OCI-LY7 (cell line): ENCODE data around the gene RBM46. TPM values are rescaled to one million over a fixed set of nuclear protein-coding genes. Genes with fewer than 3 reads are reported as not detected.

Source experiments
- BruUV-seq: library from RNA; stranded (reverse); fragments of 400-500 nt; replicated peaks from 2 replicates; lab custom pipeline; 2021; lab: Mats Ljungman, UMichigan
- CTCF ChIA-PET: fragments of 300-600 bp; sonication (Branson Sonifier 250); formaldehyde crosslinking; loops from one replicate; lab custom pipeline; 2022; ENCODE audit warnings: antibody characterized with exemption; ENCODE audit not compliant: unreplicated experiment; lab: Charles Lee
- POLR2A ChIA-PET: fragments of 300-600 bp; sonication (Branson Sonifier 250); formaldehyde crosslinking; loops from one replicate; lab custom pipeline; 2022; ENCODE audit warnings: antibody characterized with exemption; lab: Charles Lee
- DNase-seq: peaks from one replicate; pipeline ENCODE4 v3.0.0-alpha.2; 2015; ENCODE audit warnings: low spot score
- H2AFZ ChIP-seq: fragments of 200-600 bp; sonication (generic), shearing (Covaris generic); 2 replicates; pipeline ENCODE4 v1.6.1; 2014; ENCODE audit warnings: mild to moderate bottlenecking, antibody characterized with exemption, low read length, moderate library complexity
- H3K27ac ChIP-seq: fragments of 200-600 bp; sonication (generic); 2 replicates; pipeline ENCODE4 v1.5.1; 2014; ENCODE audit warnings: mixed run types, low read depth, mild to moderate bottlenecking, moderate library complexity, low read length, inconsistent platforms; ENCODE audit not compliant: poor library complexity, severe bottlenecking
- H3K36me3 ChIP-seq: fragments of 200-600 bp; sonication (generic); 2 replicates; pipeline ENCODE4 v1.6.1; 2014; ENCODE audit warnings: mild to moderate bottlenecking, antibody characterized with exemption, low read length, moderate library complexity, mixed read lengths; ENCODE audit not compliant: insufficient read depth
- H3K4me1 ChIP-seq: fragments of 200-600 bp; sonication (generic); 2 replicates; pipeline ENCODE4 v1.5.1; 2014; ENCODE audit warnings: mild to moderate bottlenecking, low read length; ENCODE audit not compliant: insufficient read depth, poor library complexity, severe bottlenecking
- H3K4me2 ChIP-seq: fragments of 200-600 bp; sonication (generic); 2 replicates; pipeline ENCODE4 v1.6.1; 2014; ENCODE audit warnings: mild to moderate bottlenecking, low read length
- H3K4me3 ChIP-seq: fragments of 200-600 bp; sonication (generic); 2 replicates; pipeline ENCODE4 v1.5.1; 2014; ENCODE audit warnings: mild to moderate bottlenecking, low read depth, low read length; ENCODE audit not compliant: poor library complexity, severe bottlenecking
- H3K79me2 ChIP-seq: fragments of 200-600 bp; sonication (generic); 2 replicates; pipeline ENCODE4 v1.6.1; 2016; ENCODE audit warnings: low read depth, mild to moderate bottlenecking, low read length, moderate library complexity, mixed read lengths; ENCODE audit not compliant: insufficient read depth
- H3K9me2 ChIP-seq: fragments of 200-600 bp; sonication (generic); 2 replicates; pipeline ENCODE4 v1.6.1; 2016; ENCODE audit warnings: mild to moderate bottlenecking, low read length, mixed read lengths; ENCODE audit not compliant: insufficient read depth
- H3K9me3 ChIP-seq: fragments of 200-600 bp; sonication (generic); 2 replicates; pipeline ENCODE4 v1.6.1; 2014; ENCODE audit warnings: mild to moderate bottlenecking, mixed run types, low read length, mixed read lengths
- H4K20me1 ChIP-seq: fragments of 200-600 bp; sonication (generic); 2 replicates; pipeline ENCODE4 v1.6.1; 2014; ENCODE audit warnings: mild to moderate bottlenecking, antibody characterized with exemption, low read length, moderate library complexity, mixed read lengths; ENCODE audit not compliant: insufficient read depth
- CTCF ChIP-seq: fragments of 200-600 bp; sonication (generic); conservative IDR thresholded peaks from 2 replicates; pipeline ENCODE4 v1.5.1; 2014; ENCODE audit warnings: mild to moderate bottlenecking, antibody characterized with exemption, low read length, moderate library complexity, mixed read lengths
- EZH2phosphoT487 ChIP-seq: fragments of 200-600 bp; sonication (generic); IDR thresholded peaks from 2 replicates; pipeline ENCODE4 v1.6.1; 2018; ENCODE audit warnings: low read depth, borderline replicate concordance, mild to moderate bottlenecking, mixed run types, antibody characterized with exemption, low read length, moderate library complexity, mixed read lengths
- intact Hi-C: fragments of 100-400 bp; cut with micrococcal nuclease; formaldehyde crosslinking; loops from one replicate; pipeline ENCODE4 v1.10.0; 2022; ENCODE audit not compliant: unreplicated experiment
- total RNA-seq, 2 experiments: library from RNA; depleted of rRNA in 1 of 2; stranded (reverse); fragments of >200 nt in 1 of 2; shearing (Covaris generic) in 1 of 2; gene quantifications; 2 replicates each; pipeline ENCODE4 v1.2.3, GENCODE V29; 2014 to 2022

Gene RBM46
- total RNA-seq, 2 experiments from 2014 or later, result not detected

- POLR2A ChIA-PET, result no interaction called here
- Histone ChIP-seq H3K27ac (no peak overlapping the region), H3K9me3 (no peaks in the 10 kb centered on the region), H3K9me2 (no peaks in the 10 kb centered on the region), H3K4me1 (no peaks in the 10 kb centered on the region), H4K20me1 (no peaks in the 10 kb centered on the region), H3K79me2 (no peaks in the 10 kb centered on the region), H3K4me3 (no peak overlapping the region), H3K4me2 (no peak overlapping the region), H2AFZ (no peak overlapping the region), H3K36me3 (no peaks in the 10 kb centered on the region)
- DNase-seq, result no peak
- TF ChIP-seq CTCF (no peak), EZH2phosphoT487 (no peak)
- intact Hi-C loops, result no loop called here
- CTCF ChIA-PET, result no interaction called here
- no TSS peak for BruUV-seq
These were observed 36.6 kb upstream of the RBM46 start for GRCh38 chr4:154744341-154744926.

DNA sequence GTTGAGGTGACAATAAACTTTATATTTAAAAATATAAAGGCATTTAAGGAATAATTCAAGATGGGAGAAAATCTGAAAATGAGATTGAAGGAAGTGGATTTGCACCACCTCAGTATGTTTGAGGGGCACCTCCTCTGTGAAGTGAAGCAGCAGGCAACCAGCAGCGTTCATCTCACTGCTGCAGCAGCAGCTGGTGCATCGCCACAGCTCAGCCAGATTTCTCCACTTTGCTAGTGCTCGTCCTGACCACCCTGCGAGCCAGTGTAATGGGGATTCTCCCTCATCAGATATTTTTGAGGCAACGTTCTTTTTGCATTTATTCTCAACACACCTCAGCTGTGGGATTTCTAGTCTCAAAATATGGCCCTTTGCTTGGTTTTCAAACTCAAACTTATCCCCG lies 23.4 kb upstream of the RBM46 start:
- no peak overlapping the region for H2AFZ ChIP-seq
- CTCF ChIA-PET, result no interaction called here
- no peaks in the 10 kb centered on the region for H3K9me3 ChIP-seq
- no peaks in the 10 kb centered on the region for H3K9me2 ChIP-seq
- H3K36me3 ChIP-seq, result no peaks in the 10 kb centered on the region
- no peak for TF ChIP-seq EZH2phosphoT487
- no peak for TF ChIP-seq CTCF
- no peak for DNase-seq
- no peak overlapping the region for H3K27ac ChIP-seq
- H3K4me3 ChIP-seq, result no peak overlapping the region
- no peak overlapping the region for H3K4me2 ChIP-seq
- intact Hi-C loops, result no loop called here
- H3K79me2 ChIP-seq, result no peaks in the 10 kb centered on the region
- no TSS peak for BruUV-seq
- POLR2A ChIA-PET, result interaction anchor here (1.1 kb wide), 1 partner anchor 10 kb away, joined by 3 read pairs; no protein-coding TSS in a partner anchor
- H4K20me1 ChIP-seq, result no peaks in the 10 kb centered on the region
- no peaks in the 10 kb centered on the region for H3K4me1 ChIP-seq

- Histone ChIP-seq H3K4me2 (no peak overlapping the region), H3K9me3 (no peaks in the 10 kb centered on the region), H2AFZ (no peak overlapping the region), H3K4me3 (no peak overlapping the region), H3K36me3 (no peaks in the 10 kb centered on the region), H3K79me2 (no peaks in the 10 kb centered on the region), H3K4me1 (no peaks in the 10 kb centered on the region), H3K9me2 (no peaks in the 10 kb centered on the region), H3K27ac (no peak overlapping the region), H4K20me1 (no peaks in the 10 kb centered on the region)
- intact Hi-C loops, result no loop called here
- ChIA-PET CTCF (no interaction called here), POLR2A (interaction anchor here (0.7 kb wide), 1 partner anchor 492 kb away, joined by 4 read pairs; no protein-coding TSS in a partner anchor)
- no TSS peak for BruUV-seq
- no peak for TF ChIP-seq CTCF
- TF ChIP-seq EZH2phosphoT487, result no peak
- no peak for DNase-seq
These were observed 20.2 kb upstream of the RBM46 start for GRCh38 chr4:154760895-154761294.
